Liver (tissue), 9 donors: ENCODE measurements around the gene SERPINB7. TPM values are rescaled to one million over a fixed set of nuclear protein-coding genes. Genes with fewer than 3 reads are reported as not detected.

ENCODE experiments used
- DNase-seq: peaks from one replicate; pipeline ENCODE4 v3.0.0-alpha.2; 2017; ENCODE audit warnings: low spot score
- H3K27ac ChIP-seq, 2 donors: one replicate each; pipeline ENCODE4 v1.7.0; 2013; ENCODE audit warnings: inconsistent platforms in 2 of 2, low read length in 2 of 2, control low read depth in 1 of 2, low read depth in 1 of 2, mild to moderate bottlenecking in 1 of 2
- H3K27me3 ChIP-seq, 4 donors: one replicate each; pipeline versions ENCODE4 v1.6.1 to v1.7.0; 2013; ENCODE audit warnings: low read length in 3 of 4, inconsistent platforms in 1 of 4, mild to moderate bottlenecking in 1 of 4, moderate library complexity in 1 of 4; ENCODE audit not compliant: control insufficient read depth in 4 of 4, insufficient read depth in 4 of 4
- H3K36me3 ChIP-seq, 4 donors: one replicate each; pipeline versions ENCODE4 v1.6.1 to v1.7.0; 2013; ENCODE audit warnings: low read length in 3 of 4, mild to moderate bottlenecking in 3 of 4, low read depth in 1 of 4, moderate library complexity in 1 of 4; ENCODE audit not compliant: control insufficient read depth in 4 of 4, insufficient read depth in 3 of 4
- H3K4me1 ChIP-seq, 4 donors: one replicate each; pipeline versions ENCODE4 v1.6.1 to v1.7.0; 2013; ENCODE audit warnings: low read length in 3 of 4, mild to moderate bottlenecking in 3 of 4, moderate library complexity in 1 of 4; ENCODE audit not compliant: control insufficient read depth in 4 of 4, insufficient read depth in 4 of 4
- H3K4me3 ChIP-seq, 3 donors: one replicate each; pipeline versions ENCODE4 v1.6.1 to v1.7.0; 2013; ENCODE audit warnings: low read length in 3 of 3, control low read depth in 1 of 3, low read depth in 1 of 3, mild to moderate bottlenecking in 1 of 3
- H3K9ac ChIP-seq, 2 donors: one replicate each; pipeline ENCODE4 v1.7.0; 2013; ENCODE audit warnings: low read length in 2 of 2, mild to moderate bottlenecking in 2 of 2, moderate library complexity in 2 of 2, control low read depth in 1 of 2, low read depth in 1 of 2
- H3K9me3 ChIP-seq, 4 donors: one replicate each; pipeline versions ENCODE4 v1.6.1 to v1.7.0; 2013; ENCODE audit warnings: low read length in 3 of 4; ENCODE audit not compliant: control insufficient read depth in 4 of 4
- EGR1 ChIP-seq, 2 donors: IDR thresholded peaks; 2 replicates each; pipeline ENCODE4 v1.6.1; 2016 to 2018; ENCODE audit warnings: antibody characterized with exemption in 2 of 2, low read depth in 2 of 2
- FOXA1 ChIP-seq: IDR thresholded peaks from 2 replicates; pipeline ENCODE4 v1.6.1; 2016; ENCODE audit warnings: antibody characterized with exemption
- GABPA ChIP-seq, 2 donors: IDR thresholded peaks in 1 of 2; conservative IDR thresholded peaks in 1 of 2; 2 replicates each; pipeline ENCODE4 v1.6.1; 2016; ENCODE audit warnings: antibody characterized with exemption in 2 of 2, mild to moderate bottlenecking in 1 of 2, moderate library complexity in 1 of 2
- HNF4A ChIP-seq, 2 donors: conservative IDR thresholded peaks; 2 replicates each; pipeline ENCODE4 v1.6.1; 2016; ENCODE audit warnings: antibody characterized with exemption in 2 of 2, mild to moderate bottlenecking in 2 of 2
- HNF4G ChIP-seq: IDR thresholded peaks from 2 replicates; pipeline ENCODE4 v1.6.1; 2016; ENCODE audit warnings: antibody characterized with exemption
- MAX ChIP-seq: IDR thresholded peaks from 2 replicates; pipeline ENCODE4 v1.6.1; 2016; ENCODE audit warnings: antibody characterized with exemption
- NR2F2 ChIP-seq: IDR thresholded peaks from 2 replicates; pipeline ENCODE4 v1.6.1; 2016; ENCODE audit warnings: antibody characterized with exemption
- REST ChIP-seq: IDR thresholded peaks from 2 replicates; pipeline ENCODE4 v1.6.1; 2016; ENCODE audit warnings: antibody characterized with exemption, mild to moderate bottlenecking
- RXRA ChIP-seq, 2 donors: IDR thresholded peaks; 2 replicates each; pipeline ENCODE4 v1.6.1; 2017 to 2018; ENCODE audit warnings: antibody characterized with exemption in 2 of 2, mild to moderate bottlenecking in 1 of 2
- SP1 ChIP-seq: IDR thresholded peaks from 2 replicates; pipeline ENCODE4 v1.6.1; 2018; ENCODE audit warnings: antibody characterized with exemption, mild to moderate bottlenecking
- TAF1 ChIP-seq: conservative IDR thresholded peaks from 2 replicates; pipeline ENCODE4 v1.6.1; 2016; ENCODE audit warnings: antibody characterized with exemption, mild to moderate bottlenecking
- ZBTB33 ChIP-seq: IDR thresholded peaks from 2 replicates; pipeline ENCODE4 v1.6.1; 2016; ENCODE audit warnings: antibody characterized with exemption
- WGBS: extraction: QIAGEN DNeasy Blood & Tissue Kit; methylation state at CpG from one replicate; pipeline ENCODE4 v1.1.7; 2013; 5-methylcytosine and 5-hydroxymethylcytosine counted together
- polyA plus RNA-seq, 2 donors: library from polyadenylated mRNA; stranded (reverse) in 1 of 2; unstranded in 1 of 2; fragments of 200-250 nt in 1 of 2; fragments of >200 nt in 1 of 2; fragmentation: Nextera tagmentation in 1 of 2; extraction: Ambion mirVana in 1 of 2; gene quantifications; one replicate each; pipeline versions ENCODE4 v1.2.1 to v1.2.3, GENCODE V29; 2013 to 2015
- total RNA-seq, 2 donors: library from RNA; depleted of rRNA; stranded (reverse); fragments of >200 nt; gene quantifications; one replicate each; pipeline ENCODE4 v1.2.3, GENCODE V29; 2014
- donor health status: healthy.
- donor health status: healthy.
- donor health status: healthy.
- donor health status: healthy.
- donor health status: healthy.

The SERPINB7 gene
- total and polyA plus RNA-seq, 4 donors = not detected

GRCh38 chr18:63817441-63818051, 42.3 kb downstream of the SERPINB7 start:
- DNase-seq = no peak
- Histone ChIP-seq H3K9ac (no peak overlapping the region), H3K4me1 (no peaks in the 10 kb centered on the region), H3K9me3 (peaks cover 0 to 4% (median under 1%) of the 10 kb centered on the region in 4 donors), H3K27me3 (peaks cover 0 to 3% (median under 1%) of the 10 kb centered on the region in 4 donors), H3K36me3 (no peaks in the 10 kb centered on the region), H3K4me3 (no peak overlapping the region), H3K27ac (no peak overlapping the region)
- 53% methylated on average over 1 of the region's 1 CpG for WGBS
- no peak for TF ChIP-seq TAF1
- no peak for TF ChIP-seq GABPA (IDR thresholded peaks at IDR 0.05 in 1 of 2, conservative IDR thresholded peaks at IDR 0.05 in 1 of 2)
- TF ChIP-seq EGR1 (IDR thresholded peaks at IDR 0.05; ENCODE audit: low read depth in 2 of 2) = no peak
- TF ChIP-seq HNF4A (conservative IDR thresholded peaks at IDR 0.05) = no peak
- TF ChIP-seq ZBTB33 = no peak
- TF ChIP-seq HNF4G = no peak

GRCh38 chr18:63818212-63818611, 43.0 kb downstream of the SERPINB7 start:
- 65% methylated on average over 1 of the region's 1 CpG for WGBS
- no peak overlapping the region for H3K9ac ChIP-seq
- H3K27me3 ChIP-seq = peaks cover 0 to 3% (median under 1%) of the 10 kb centered on the region in 4 donors
- no peak for DNase-seq
- no peak overlapping the region for H3K27ac ChIP-seq
- no peak overlapping the region for H3K4me3 ChIP-seq
- no peaks in the 10 kb centered on the region for H3K4me1 ChIP-seq
- H3K36me3 ChIP-seq = no peaks in the 10 kb centered on the region
- peaks cover 0 to 4% (median under 1%) of the 10 kb centered on the region in 4 donors for H3K9me3 ChIP-seq
- TF ChIP-seq TAF1 (no peak), RXRA (IDR thresholded peaks at IDR 0.05) (no peak), HNF4G (no peak), GABPA (IDR thresholded peaks at IDR 0.05 in 1 of 2, conservative IDR thresholded peaks at IDR 0.05 in 1 of 2) (no peak)

- no peaks in the 10 kb centered on the region for H3K4me1 ChIP-seq
- H3K36me3 ChIP-seq = no peaks in the 10 kb centered on the region
- TF ChIP-seq NR2F2 (no peak), EGR1 (IDR thresholded peaks at IDR 0.05; ENCODE audit: low read depth in 2 of 2) (no peak), HNF4G (no peak), ZBTB33 (no peak), REST (no peak), HNF4A (conservative IDR thresholded peaks at IDR 0.05) (no peak), SP1 (no peak), GABPA (IDR thresholded peaks at IDR 0.05 in 1 of 2, conservative IDR thresholded peaks at IDR 0.05 in 1 of 2) (no peak), TAF1 (no peak), MAX (no peak), FOXA1 (no peak)
- WGBS = 63% methylated on average over 2 of the region's 2 CpGs
- no peak overlapping the region for H3K27ac ChIP-seq
- peaks cover 0 to 3% (median under 1%) of the 10 kb centered on the region in 4 donors for H3K27me3 ChIP-seq
- H3K4me3 ChIP-seq = no peak overlapping the region
- H3K9ac ChIP-seq = no peak overlapping the region
- H3K9me3 ChIP-seq = peaks cover 0 to 4% (median under 1%) of the 10 kb centered on the region in 4 donors
- no peak for DNase-seq
Observed at GRCh38 chr18:63819786-63820185, 44.6 kb downstream of the SERPINB7 start.
